ENCODE results near the gene HDGF.

- TF ChIP-seq EZH2 (IDR thresholded peaks at IDR 0.05; ENCODE audit: low read length, missing control alignments) (no peak), CTCF (conservative IDR thresholded peaks at IDR 0.05 in 1 of 2, IDR thresholded peaks at IDR 0.05 in 1 of 2; ENCODE audit: low read depth in 1 of 2, low read length in 2 of 2) (peak; percentile 63 to 66)
Observed at GRCh38 chr1:156726549-156727226, 24.8 kb downstream of the HDGF start.
